Liver (tissue), 9 donors: Measurements from ENCODE around the gene FES. TPM values are rescaled to one million over a fixed set of nuclear protein-coding genes. Genes with fewer than 3 reads are reported as not detected.

Experiments
- DNase-seq: peaks from one replicate; pipeline ENCODE4 v3.0.0-alpha.2; 2017; ENCODE audit warnings: low spot score
- H3K27ac ChIP-seq, 2 donors: one replicate each; pipeline ENCODE4 v1.7.0; 2013; ENCODE audit warnings: inconsistent platforms in 2 of 2, low read length in 2 of 2, control low read depth in 1 of 2, low read depth in 1 of 2, mild to moderate bottlenecking in 1 of 2
- H3K27me3 ChIP-seq, 4 donors: one replicate each; pipeline versions ENCODE4 v1.6.1 to v1.7.0; 2013; ENCODE audit warnings: low read length in 3 of 4, inconsistent platforms in 1 of 4, mild to moderate bottlenecking in 1 of 4, moderate library complexity in 1 of 4; ENCODE audit not compliant: control insufficient read depth in 4 of 4, insufficient read depth in 4 of 4
- H3K36me3 ChIP-seq, 4 donors: one replicate each; pipeline versions ENCODE4 v1.6.1 to v1.7.0; 2013; ENCODE audit warnings: low read length in 3 of 4, mild to moderate bottlenecking in 3 of 4, low read depth in 1 of 4, moderate library complexity in 1 of 4; ENCODE audit not compliant: control insufficient read depth in 4 of 4, insufficient read depth in 3 of 4
- H3K4me1 ChIP-seq, 4 donors: one replicate each; pipeline versions ENCODE4 v1.6.1 to v1.7.0; 2013; ENCODE audit warnings: low read length in 3 of 4, mild to moderate bottlenecking in 3 of 4, moderate library complexity in 1 of 4; ENCODE audit not compliant: control insufficient read depth in 4 of 4, insufficient read depth in 4 of 4
- H3K4me3 ChIP-seq, 3 donors: one replicate each; pipeline versions ENCODE4 v1.6.1 to v1.7.0; 2013; ENCODE audit warnings: low read length in 3 of 3, control low read depth in 1 of 3, low read depth in 1 of 3, mild to moderate bottlenecking in 1 of 3
- H3K9ac ChIP-seq, 2 donors: one replicate each; pipeline ENCODE4 v1.7.0; 2013; ENCODE audit warnings: low read length in 2 of 2, mild to moderate bottlenecking in 2 of 2, moderate library complexity in 2 of 2, control low read depth in 1 of 2, low read depth in 1 of 2
- H3K9me3 ChIP-seq, 4 donors: one replicate each; pipeline versions ENCODE4 v1.6.1 to v1.7.0; 2013; ENCODE audit warnings: low read length in 3 of 4; ENCODE audit not compliant: control insufficient read depth in 4 of 4
- ATF3 ChIP-seq: IDR thresholded peaks from 2 replicates; pipeline ENCODE4 v1.6.1; 2016; ENCODE audit warnings: antibody characterized with exemption
- CTCF ChIP-seq: fragments of 150-350 bp; IDR thresholded peaks from 2 replicates; pipeline ENCODE4 v1.5.1; 2017; ENCODE audit warnings: improper control_type of control experiment, low read depth, low read length; ENCODE audit not compliant: missing input control
- EGR1 ChIP-seq, 2 donors: IDR thresholded peaks; 2 replicates each; pipeline ENCODE4 v1.6.1; 2016 to 2018; ENCODE audit warnings: antibody characterized with exemption in 2 of 2, low read depth in 2 of 2
- FOXA1 ChIP-seq: IDR thresholded peaks from 2 replicates; pipeline ENCODE4 v1.6.1; 2016; ENCODE audit warnings: antibody characterized with exemption
- FOXA2 ChIP-seq: IDR thresholded peaks from 2 replicates; pipeline ENCODE4 v1.6.1; 2016; ENCODE audit warnings: antibody characterized with exemption
- GABPA ChIP-seq, 2 donors: IDR thresholded peaks in 1 of 2; conservative IDR thresholded peaks in 1 of 2; 2 replicates each; pipeline ENCODE4 v1.6.1; 2016; ENCODE audit warnings: antibody characterized with exemption in 2 of 2, mild to moderate bottlenecking in 1 of 2, moderate library complexity in 1 of 2
- HNF4A ChIP-seq, 2 donors: conservative IDR thresholded peaks; 2 replicates each; pipeline ENCODE4 v1.6.1; 2016; ENCODE audit warnings: antibody characterized with exemption in 2 of 2, mild to moderate bottlenecking in 2 of 2
- HNF4G ChIP-seq: IDR thresholded peaks from 2 replicates; pipeline ENCODE4 v1.6.1; 2016; ENCODE audit warnings: antibody characterized with exemption
- JUND ChIP-seq, 2 donors: IDR thresholded peaks; 2 replicates each; pipeline ENCODE4 v1.6.1; 2016; ENCODE audit warnings: antibody characterized with exemption in 2 of 2
- MAX ChIP-seq: IDR thresholded peaks from 2 replicates; pipeline ENCODE4 v1.6.1; 2016; ENCODE audit warnings: antibody characterized with exemption
- NR2F2 ChIP-seq: IDR thresholded peaks from 2 replicates; pipeline ENCODE4 v1.6.1; 2016; ENCODE audit warnings: antibody characterized with exemption
- RAD21 ChIP-seq, 2 donors: IDR thresholded peaks; 2 replicates each; pipeline ENCODE4 v1.6.1; 2016; ENCODE audit warnings: antibody characterized with exemption in 2 of 2, mild to moderate bottlenecking in 2 of 2
- REST ChIP-seq: IDR thresholded peaks from 2 replicates; pipeline ENCODE4 v1.6.1; 2016; ENCODE audit warnings: antibody characterized with exemption, mild to moderate bottlenecking
- RXRA ChIP-seq, 2 donors: IDR thresholded peaks; 2 replicates each; pipeline ENCODE4 v1.6.1; 2017 to 2018; ENCODE audit warnings: antibody characterized with exemption in 2 of 2, mild to moderate bottlenecking in 1 of 2
- SP1 ChIP-seq: IDR thresholded peaks from 2 replicates; pipeline ENCODE4 v1.6.1; 2018; ENCODE audit warnings: antibody characterized with exemption, mild to moderate bottlenecking
- TAF1 ChIP-seq: conservative IDR thresholded peaks from 2 replicates; pipeline ENCODE4 v1.6.1; 2016; ENCODE audit warnings: antibody characterized with exemption, mild to moderate bottlenecking
- YY1 ChIP-seq: IDR thresholded peaks from 2 replicates; pipeline ENCODE4 v1.6.1; 2016; ENCODE audit warnings: antibody characterized with exemption, mild to moderate bottlenecking
- ZBTB33 ChIP-seq: IDR thresholded peaks from 2 replicates; pipeline ENCODE4 v1.6.1; 2016; ENCODE audit warnings: antibody characterized with exemption
- WGBS: extraction: QIAGEN DNeasy Blood & Tissue Kit; methylation state at CpG from one replicate; pipeline ENCODE4 v1.1.7; 2013; 5-methylcytosine and 5-hydroxymethylcytosine counted together
- polyA plus RNA-seq, 2 donors: library from polyadenylated mRNA; stranded (reverse) in 1 of 2; unstranded in 1 of 2; fragments of 200-250 nt in 1 of 2; fragments of >200 nt in 1 of 2; fragmentation: Nextera tagmentation in 1 of 2; extraction: Ambion mirVana in 1 of 2; gene quantifications; one replicate each; pipeline versions ENCODE4 v1.2.1 to v1.2.3, GENCODE V29; 2013 to 2015
- total RNA-seq, 2 donors: library from RNA; depleted of rRNA; stranded (reverse); fragments of >200 nt; gene quantifications; one replicate each; pipeline ENCODE4 v1.2.3, GENCODE V29; 2014
- donor health status: healthy.
- donor health status: healthy.
- donor health status: healthy.
- donor health status: healthy.
- donor health status: healthy.

Gene FES
- total and polyA plus RNA-seq, 4 donors = 12.1 to 43.1 (median 28.8) TPM

GRCh38 chr15:90844696-90845095, 39.6 kb upstream of the FES start:
- Histone ChIP-seq H3K27ac (no peak overlapping the region), H3K9me3 (no peaks in the 10 kb centered on the region), H3K27me3 (no peaks in the 10 kb centered on the region), H3K4me3 (no peak overlapping the region), H3K9ac (no peak overlapping the region), H3K36me3 (no peaks in the 10 kb centered on the region), H3K4me1 (no peaks in the 10 kb centered on the region)
- DNase-seq = no peak
- WGBS = 85% methylated on average over 5 of the region's 5 CpGs
- TF ChIP-seq GABPA (IDR thresholded peaks at IDR 0.05 in 1 of 2, conservative IDR thresholded peaks at IDR 0.05 in 1 of 2) = no peak
- no peak for TF ChIP-seq SP1
- no peak for TF ChIP-seq TAF1
- no peak for TF ChIP-seq HNF4G
- no peak for TF ChIP-seq EGR1 (IDR thresholded peaks at IDR 0.05; ENCODE audit: low read depth in 2 of 2)
- TF ChIP-seq ZBTB33 = no peak
- TF ChIP-seq RXRA (IDR thresholded peaks at IDR 0.05) = no peak
- TF ChIP-seq NR2F2 = no peak
- no peak for TF ChIP-seq CTCF
- TF ChIP-seq FOXA1 = no peak
- no peak for TF ChIP-seq ATF3
- TF ChIP-seq REST = no peak
- TF ChIP-seq FOXA2 = no peak
- TF ChIP-seq YY1 = no peak
- TF ChIP-seq HNF4A (conservative IDR thresholded peaks at IDR 0.05) = no peak
- no peak for TF ChIP-seq RAD21 (IDR thresholded peaks at IDR 0.05)
- no peak for TF ChIP-seq MAX
- no peak for TF ChIP-seq JUND (IDR thresholded peaks at IDR 0.05)
